GM21381 (cell line): ENCODE measurements around the gene PSG1.
"Not testable (repeated sequence)": the region's sequence is repeated elsewhere in the genome, so short reads cannot be mapped to it uniquely, and the experiment has no call there.

Experiments
- ATAC-seq: cut with Tn5 transposase; IDR thresholded peaks from one replicate; pipeline ENCODE4 v1.9.1; 2021; ENCODE audit warnings: mild to moderate bottlenecking, moderate library complexity; ENCODE audit not compliant: unreplicated experiment

Gene PSG1

DNA sequence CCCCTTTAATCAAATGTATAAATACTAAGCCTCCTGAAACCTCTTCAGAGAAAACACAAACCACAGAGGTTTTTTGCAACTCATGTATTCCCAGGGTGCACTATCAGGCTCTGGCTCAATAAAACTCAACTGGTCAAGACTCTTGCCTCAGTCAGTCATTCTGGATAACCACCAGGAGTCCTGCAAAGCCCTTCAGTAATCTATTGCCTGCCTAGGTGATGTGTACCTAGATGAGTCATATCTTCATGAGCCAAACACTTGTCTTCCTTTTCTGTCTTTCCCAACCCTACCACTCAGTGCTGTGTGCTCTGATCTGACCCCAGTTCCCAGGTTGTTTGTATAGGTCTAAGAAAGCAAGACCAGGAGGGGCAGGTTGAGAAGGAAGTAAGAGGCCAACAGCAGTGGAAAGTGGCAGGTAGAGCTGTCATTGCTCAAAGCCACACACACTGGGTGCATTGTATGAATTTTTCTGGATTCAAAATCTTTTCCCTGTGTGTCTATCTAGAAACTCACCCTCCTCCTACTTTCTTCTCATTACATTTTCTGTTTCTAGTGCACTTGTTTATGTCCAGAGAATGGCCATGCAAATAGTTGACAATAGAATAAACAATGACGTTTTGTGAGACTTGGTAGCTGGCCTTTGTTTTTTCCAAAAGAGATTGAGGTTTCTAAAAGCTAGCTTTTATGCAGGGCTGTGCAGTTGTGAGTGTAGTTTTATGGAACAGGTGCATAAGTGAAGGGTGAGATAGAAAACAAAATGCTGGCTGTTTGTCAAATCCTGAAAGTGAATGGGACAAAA lies 48.1 kb downstream of the PSG1 start:
- no peak for ATAC-seq

- ATAC-seq, result not testable (repeated sequence)
Observed at GRCh38 chr19:42821306-42821977, 58.1 kb downstream of the PSG1 start.

DNA sequence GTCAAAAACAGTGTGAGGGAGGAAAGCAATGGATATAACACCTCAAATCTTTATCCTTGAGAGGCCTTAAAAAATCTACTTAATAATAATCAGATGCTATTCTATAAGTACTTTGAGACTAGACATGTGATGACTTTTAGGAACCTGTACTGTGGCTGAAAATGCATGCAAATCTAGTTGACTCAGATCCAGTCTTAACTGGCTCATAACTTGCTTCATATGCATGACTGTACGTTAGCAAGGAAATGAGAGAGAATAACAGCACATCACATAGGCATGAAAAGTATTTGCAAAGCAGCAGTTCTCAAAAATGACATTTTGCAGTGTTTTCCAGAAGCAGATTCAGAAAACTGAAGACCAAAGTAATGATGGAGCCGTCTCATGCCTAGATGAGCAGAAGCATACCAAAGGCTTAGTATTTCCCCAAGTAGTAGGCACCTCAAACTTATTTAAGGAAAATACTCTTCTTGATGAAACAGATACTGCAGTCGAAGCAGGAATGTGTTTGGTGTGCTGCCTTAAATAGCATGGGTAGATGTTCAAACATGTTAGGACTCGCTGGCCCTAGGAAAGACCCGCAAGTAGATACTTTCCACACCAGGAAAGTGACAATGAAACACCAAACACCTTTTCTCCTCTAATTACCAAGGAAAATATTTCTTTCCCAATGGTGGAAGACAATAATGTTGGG lies 59.4 kb downstream of the PSG1 start:
- not testable (repeated sequence) for ATAC-seq

DNA sequence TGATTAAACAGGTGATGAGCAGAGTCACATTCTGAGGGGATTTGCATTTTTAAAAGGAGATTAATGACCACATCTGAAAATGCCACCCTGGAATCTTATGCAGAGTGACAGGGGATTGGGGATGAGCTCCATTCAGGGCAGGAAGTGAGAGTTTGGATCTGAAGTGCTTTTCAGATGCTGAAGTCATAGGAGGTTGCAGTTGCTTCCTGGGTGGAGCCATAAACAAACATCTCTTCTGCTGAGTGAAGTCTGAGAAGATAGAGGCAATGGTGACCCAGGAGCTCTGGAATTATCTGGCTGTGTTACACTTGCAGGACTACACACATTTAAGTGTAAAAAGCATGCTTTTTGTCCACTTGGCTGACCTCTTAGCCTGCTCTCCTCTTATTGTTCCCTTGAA lies 62.6 kb downstream of the PSG1 start:
- ATAC-seq, result no peak
